HUDEP-2 (cell line): ENCODE results near the gene DPCD.

Source experiments
- DNase-seq, 76 experiments: peaks; one replicate each; lab custom pipeline; 2025; ENCODE audit not compliant: unreplicated experiment in 76 of 76; lab: John Stamatoyannopoulos, UW

Gene DPCD

DNA sequence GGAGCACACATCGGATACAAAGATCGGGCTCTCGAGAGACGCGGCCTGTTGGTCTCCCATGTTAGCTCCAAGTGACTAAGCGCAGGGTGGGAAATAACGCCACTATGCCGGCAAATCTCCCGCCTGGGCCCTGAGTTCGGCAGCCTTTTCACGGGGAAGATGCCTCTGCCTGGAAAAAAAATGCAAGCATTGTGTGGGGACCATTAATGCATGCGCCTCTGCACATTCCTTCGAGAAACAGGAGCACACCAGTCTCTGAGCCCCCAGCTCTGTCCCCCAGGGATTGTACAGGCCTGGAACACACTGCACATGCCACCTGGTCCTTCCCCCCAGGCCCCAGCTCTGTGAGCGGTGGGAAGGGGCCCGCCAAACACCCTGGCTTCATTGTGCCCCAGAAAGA is 62.7 kb downstream of the DPCD start:
- DNase-seq, result no peak

GRCh38 chr10:101651336-101651735 is 63.2 kb downstream of the DPCD start:
- no peak for DNase-seq

- DNase-seq, result no peak
Measured at GRCh38 chr10:101653536-101653935, 65.4 kb downstream of the DPCD start.

DNA sequence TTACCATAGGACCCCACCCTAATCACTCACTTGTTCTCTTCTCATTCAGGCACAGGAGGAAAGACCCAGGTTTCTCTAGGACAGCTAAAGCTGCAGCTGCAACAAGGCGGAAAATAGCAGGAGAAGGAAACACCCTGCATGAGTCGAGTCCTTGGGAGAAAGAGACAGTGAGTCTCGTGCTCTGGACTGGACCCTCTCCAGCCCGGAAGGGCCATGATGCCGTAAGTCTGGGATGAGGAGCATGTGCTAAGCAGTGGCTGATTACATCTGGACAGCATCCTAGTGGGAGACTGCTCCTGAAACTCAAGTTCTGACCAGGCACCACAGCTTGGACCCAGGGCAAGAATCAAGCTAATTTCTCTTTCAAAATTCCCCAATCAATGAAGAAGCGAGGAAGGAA is 67.4 kb downstream of the DPCD start:
- DNase-seq, result no peak

- DNase-seq, result no peak
Measured at GRCh38 chr10:101656890-101657289, 68.8 kb downstream of the DPCD start.

- no peak for DNase-seq
Measured at GRCh38 chr10:101658975-101659374, 70.9 kb downstream of the DPCD start.
